Measurements from ENCODE around the gene PEF1.

The PEF1 gene

DNA sequence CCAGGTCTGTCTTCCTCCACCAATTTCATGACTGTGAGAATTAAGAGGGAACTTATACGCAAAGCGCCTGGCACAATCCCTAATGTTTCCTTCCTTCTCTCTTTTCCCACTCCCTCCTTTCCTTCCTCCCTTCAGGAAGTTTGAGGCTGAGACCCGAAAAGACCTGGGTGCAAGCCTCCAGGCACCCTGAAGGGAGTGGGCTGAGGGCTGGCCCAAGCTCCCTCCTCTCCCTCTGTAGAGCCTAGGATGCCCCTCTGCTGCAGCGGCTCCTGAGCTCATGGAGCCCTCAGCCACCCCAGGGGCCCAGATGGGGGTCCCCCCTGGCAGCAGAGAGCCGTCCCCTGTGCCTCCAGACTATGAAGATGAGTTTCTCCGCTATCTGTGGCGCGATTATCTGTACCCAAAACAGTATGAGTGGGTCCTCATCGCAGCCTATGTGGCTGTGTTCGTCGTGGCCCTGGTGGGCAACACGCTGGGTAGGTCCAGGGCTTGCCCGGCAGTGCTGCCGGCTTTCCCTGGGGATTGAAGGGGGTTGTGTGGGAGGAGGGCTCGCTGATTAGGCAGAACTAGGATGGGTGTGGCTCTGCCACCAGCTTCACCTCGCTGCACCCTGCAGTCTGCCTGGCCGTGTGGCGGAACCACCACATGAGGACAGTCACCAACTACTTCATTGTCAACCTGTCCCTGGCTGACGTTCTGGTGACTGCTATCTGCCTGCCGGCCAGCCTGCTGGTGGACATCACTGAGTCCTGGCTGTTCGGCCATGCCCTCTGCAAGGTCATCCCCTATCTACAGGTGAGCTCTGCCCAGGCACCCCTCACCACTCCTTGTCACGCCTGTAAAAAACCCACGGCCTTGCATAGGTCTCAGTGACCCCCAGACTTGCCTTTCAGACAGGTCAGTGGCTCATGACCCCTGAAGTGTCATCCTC lies 25.5 kb downstream of the PEF1 start:
- no peak for ATAC-seq

DNA sequence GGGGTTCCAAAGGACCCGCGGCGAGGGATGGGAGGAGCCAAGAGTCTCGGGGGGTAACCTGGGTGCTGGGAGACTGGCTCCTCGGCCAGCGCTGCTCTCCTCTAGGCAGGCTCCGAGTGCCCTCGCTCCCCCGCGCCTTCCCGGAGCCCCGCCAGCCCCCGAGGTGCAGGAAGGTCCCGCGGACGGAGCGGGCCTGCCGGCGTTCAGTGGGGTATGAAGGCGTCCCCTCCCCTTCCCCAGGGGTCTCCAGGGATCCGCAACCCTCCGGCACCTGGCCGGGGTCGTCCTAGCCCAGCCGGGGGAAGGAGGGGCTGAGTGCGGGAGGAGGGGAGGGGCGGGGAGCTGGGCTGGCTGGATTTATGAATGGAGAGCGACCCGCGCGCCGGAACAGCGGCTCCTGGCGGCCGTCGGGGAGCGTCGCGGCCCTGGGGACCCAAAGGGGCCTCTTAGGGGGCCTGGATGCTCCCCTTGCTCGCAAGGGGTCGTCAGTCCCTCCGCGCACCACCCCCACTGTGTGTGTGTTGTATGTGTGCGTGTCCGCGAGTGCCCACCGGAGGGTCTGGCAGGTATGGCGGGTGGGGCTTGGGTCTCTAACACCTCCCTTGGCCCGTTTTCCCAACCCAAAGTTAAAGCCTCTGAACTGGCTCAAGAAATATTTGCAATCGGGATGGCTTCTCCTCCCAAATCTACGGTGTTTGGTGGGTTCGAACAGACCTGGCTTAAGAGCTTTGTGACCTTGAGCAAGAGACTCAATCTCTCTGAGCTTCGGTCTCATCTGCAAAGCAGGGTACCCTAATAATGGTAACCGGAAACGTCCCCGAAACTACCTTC lies 26.5 kb downstream of the PEF1 start:
- Mint-ChIP-seq H3K27ac (no peak overlapping the region), H3K4me3 (peak overlapping the region; percentile 16), H3K4me1 (peaks cover 6% of the 10 kb centered on the region), H3K36me3 (no peaks in the 10 kb centered on the region), H3K9me3 (no peaks in the 10 kb centered on the region)
- ATAC-seq: peak; percentile 66
- DNase-seq (ENCODE audit: low spot score in 2 of 2): peak; percentile 36 to 73

More for the DNA sequence above, 25.5 kb downstream of the PEF1 start:
- peaks cover 10% of the 10 kb centered on the region for H3K4me1 Mint-ChIP-seq
- H3K36me3 Mint-ChIP-seq: no peaks in the 10 kb centered on the region
- no peak overlapping the region for H3K27ac Mint-ChIP-seq
- no peak overlapping the region for H3K4me3 Mint-ChIP-seq
- no peak for DNase-seq (ENCODE audit: low spot score in 2 of 2)
- no peaks in the 10 kb centered on the region for H3K9me3 Mint-ChIP-seq

DNA sequence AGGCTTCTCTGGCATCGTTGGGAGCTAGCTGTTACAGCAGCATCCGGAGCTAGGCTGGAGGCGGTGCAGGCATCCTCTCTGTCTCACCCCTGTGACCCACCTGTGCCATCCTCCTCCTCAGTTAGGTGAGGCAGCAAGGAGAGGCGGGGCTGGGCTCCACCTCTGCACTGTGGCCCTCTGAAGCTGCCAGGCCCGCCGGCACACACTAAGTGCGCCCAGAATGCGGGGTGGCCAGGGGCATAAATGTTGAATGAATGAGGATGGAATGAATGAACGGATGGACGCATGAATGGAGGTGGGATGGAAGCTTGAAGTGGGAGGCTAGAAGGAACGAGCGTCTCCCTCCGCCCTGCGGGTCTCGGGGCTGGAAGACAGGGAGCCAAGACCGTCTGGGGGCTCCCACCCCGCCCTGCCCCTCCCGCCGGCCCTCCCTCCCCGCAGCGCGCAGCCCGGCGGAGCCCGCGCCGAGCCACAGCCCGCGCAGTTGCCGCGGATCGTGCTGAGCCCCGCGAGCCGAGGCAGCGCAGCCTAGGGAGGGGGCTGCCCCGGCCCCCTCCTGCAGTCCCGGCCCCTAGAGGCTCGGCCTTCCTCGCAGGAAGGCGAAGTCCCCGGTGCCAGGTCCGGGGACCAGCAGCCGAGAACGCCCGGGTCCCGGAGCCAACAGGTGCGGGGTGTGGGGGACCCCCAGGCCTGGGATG lies 27.3 kb downstream of the PEF1 start, which contains the start of gene HCRTR1:
HCRTR1 (plus strand) TSS at position 472 of the 698 bp plus-strand sequence. CDS start 1,504 bp downstream, outside the sequence.
- H3K4me1 Mint-ChIP-seq: peaks cover 6% of the 10 kb centered on the region
- no peak within 1 kb of the TSS for H3K27ac Mint-ChIP-seq
- H3K4me3 Mint-ChIP-seq: peak within 1 kb of the TSS; percentile 64

DNA sequence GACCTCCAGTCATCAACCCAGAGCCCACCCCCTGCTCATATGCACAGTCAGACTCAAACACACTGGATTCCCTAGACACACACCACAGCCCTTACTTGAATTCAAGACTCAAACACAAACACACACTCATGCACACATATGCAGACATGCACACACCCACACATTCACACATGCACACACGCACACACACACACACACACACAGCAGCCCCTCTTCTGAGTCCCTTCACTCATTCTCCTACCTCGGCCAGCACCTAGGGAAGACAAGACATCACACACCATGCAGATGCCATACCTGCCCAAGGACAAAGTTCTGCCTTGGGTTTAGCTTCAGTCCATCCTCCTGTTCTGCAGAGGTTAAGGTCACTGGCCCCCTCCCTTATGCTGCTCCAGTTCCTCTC lies 28.7 kb downstream of the PEF1 start:
- no peak overlapping the region for H3K4me3 Mint-ChIP-seq
- H3K4me1 Mint-ChIP-seq: peaks cover 12% of the 10 kb centered on the region
- DNase-seq (ENCODE audit: low spot score in 2 of 2) (no peak), ATAC-seq (no peak)
- H3K36me3 Mint-ChIP-seq: no peaks in the 10 kb centered on the region
- H3K27ac Mint-ChIP-seq: no peak overlapping the region
- no peaks in the 10 kb centered on the region for H3K9me3 Mint-ChIP-seq

More for the DNA sequence above, 27.3 kb downstream of the PEF1 start, which contains the start of gene HCRTR1:
- no peaks in the 10 kb centered on the region for H3K9me3 Mint-ChIP-seq
- ATAC-seq (no peak), DNase-seq (ENCODE audit: low spot score in 2 of 2) (no peak)
- H3K36me3 Mint-ChIP-seq: no peaks in the 10 kb centered on the region

DNA sequence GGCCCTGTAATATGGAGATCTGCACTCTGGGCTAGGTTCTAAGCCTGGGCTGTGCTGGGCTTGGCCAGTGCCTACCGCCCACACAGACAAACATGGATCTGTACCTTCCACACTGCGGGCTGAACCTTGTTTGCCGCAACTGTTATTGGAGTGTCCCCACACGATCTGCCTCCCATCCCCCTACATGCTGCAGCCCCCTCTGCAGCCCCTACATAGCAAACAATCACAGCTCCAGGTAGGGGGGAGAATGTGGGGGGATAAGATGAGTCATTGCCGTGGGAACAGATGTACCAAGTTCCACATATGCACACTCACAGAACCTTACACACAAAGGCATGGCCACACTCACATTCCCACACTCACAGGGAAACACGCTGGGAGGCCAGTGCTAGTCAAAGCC lies 29.3 kb downstream of the PEF1 start:
- Mint-ChIP-seq H3K27ac (no peak overlapping the region), H3K4me1 (peaks cover 12% of the 10 kb centered on the region), H3K36me3 (no peaks in the 10 kb centered on the region), H3K4me3 (no peak overlapping the region), H3K9me3 (no peaks in the 10 kb centered on the region)
- DNase-seq (ENCODE audit: low spot score in 2 of 2): no peak
- no peak for ATAC-seq

DNA sequence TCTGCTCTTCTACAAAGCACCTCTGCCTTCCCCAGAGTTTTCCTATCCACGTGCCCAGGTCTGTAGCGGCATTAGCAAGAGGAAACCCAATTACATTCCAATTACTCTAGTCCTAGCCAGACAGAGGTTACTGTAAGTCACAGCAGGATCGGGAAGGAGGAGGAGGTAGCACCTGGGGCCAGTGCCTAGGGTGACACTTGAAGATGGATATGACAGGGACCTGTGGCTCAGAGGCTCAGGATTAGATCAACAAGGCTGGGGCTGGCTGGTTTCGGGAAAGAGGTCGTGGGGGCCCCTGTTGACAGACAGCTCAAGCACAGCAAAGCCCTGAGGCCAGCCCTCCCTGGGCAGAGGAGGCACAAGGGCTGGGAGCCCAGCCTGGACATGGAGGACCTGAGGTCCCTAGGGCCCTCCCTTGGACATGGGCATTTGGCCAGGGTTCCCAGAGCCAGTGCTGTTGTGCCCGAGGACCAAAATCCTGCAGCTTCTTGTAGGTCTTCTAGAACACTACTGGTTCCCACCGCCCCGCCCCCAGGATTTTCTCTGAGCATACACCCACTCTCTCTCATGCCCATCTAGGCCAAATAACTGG lies 30.2 kb downstream of the PEF1 start:
- H3K9me3 Mint-ChIP-seq: no peaks in the 10 kb centered on the region
- ATAC-seq (no peak), DNase-seq (ENCODE audit: low spot score in 2 of 2) (no peak)
- H3K27ac Mint-ChIP-seq: no peak overlapping the region
- no peak overlapping the region for H3K4me3 Mint-ChIP-seq
- peaks cover 12% of the 10 kb centered on the region for H3K4me1 Mint-ChIP-seq
- H3K36me3 Mint-ChIP-seq: no peaks in the 10 kb centered on the region

DNA sequence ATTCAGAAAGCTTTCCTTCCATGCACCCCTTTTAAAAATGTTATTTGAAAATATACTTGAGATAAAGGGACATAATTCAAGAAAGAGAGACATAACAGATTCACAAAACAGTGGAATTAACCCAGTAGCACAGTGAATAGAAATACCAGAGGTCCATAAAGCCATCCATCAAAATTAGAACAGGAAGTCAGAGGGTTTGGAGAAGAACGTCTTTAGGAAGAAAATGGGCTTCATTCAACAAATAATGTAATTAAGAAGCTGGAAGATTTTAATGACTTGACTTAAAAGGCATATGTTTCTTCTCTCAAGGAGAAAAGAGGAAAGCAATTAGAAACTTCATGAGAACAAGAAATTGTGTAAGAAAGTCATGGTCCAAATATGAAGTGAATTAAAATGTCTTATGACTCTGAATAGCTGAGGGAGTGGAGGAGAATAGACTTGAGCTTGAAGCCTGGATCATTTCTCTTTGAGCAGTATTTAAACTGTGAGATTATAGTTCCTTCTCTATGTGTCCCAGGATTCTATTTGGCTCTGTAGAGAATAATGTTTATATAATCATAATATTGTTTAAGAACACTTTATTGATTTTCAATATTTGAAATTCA lies 35.1 kb downstream of the PEF1 start:
- no peak for ATAC-seq
- Mint-ChIP-seq H3K4me1 (peaks cover 16% of the 10 kb centered on the region), H3K4me3 (no peak overlapping the region), H3K27ac (no peak overlapping the region), H3K9me3 (no peaks in the 10 kb centered on the region), H3K36me3 (no peaks in the 10 kb centered on the region)
- DNase-seq (ENCODE audit: low spot score in 2 of 2): no peak

DNA sequence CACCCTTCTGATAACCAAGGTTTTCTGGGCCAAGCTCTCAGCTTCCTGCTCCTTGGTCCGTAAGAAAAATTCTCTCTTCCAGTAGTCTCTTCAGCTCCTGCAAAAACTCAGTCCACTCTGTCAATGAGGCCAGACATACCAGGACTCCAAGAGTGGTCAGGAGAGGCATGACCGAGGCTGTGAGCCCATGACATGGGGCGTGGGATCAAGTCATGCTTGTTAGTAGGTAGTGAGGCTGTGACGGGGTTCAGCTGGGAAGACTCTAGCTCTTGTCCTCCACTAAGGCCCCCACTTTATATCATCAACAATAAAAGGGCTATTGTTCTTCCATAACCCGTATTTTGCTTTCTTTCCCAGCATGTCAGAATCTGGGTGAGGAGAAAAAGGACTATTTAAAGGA lies 37.3 kb downstream of the PEF1 start:
- ATAC-seq: no peak
- Mint-ChIP-seq H3K4me1 (peaks cover 16% of the 10 kb centered on the region), H3K9me3 (no peaks in the 10 kb centered on the region), H3K36me3 (no peaks in the 10 kb centered on the region), H3K27ac (no peak overlapping the region), H3K4me3 (no peak overlapping the region)
- no peak for DNase-seq (ENCODE audit: low spot score in 2 of 2)

DNA sequence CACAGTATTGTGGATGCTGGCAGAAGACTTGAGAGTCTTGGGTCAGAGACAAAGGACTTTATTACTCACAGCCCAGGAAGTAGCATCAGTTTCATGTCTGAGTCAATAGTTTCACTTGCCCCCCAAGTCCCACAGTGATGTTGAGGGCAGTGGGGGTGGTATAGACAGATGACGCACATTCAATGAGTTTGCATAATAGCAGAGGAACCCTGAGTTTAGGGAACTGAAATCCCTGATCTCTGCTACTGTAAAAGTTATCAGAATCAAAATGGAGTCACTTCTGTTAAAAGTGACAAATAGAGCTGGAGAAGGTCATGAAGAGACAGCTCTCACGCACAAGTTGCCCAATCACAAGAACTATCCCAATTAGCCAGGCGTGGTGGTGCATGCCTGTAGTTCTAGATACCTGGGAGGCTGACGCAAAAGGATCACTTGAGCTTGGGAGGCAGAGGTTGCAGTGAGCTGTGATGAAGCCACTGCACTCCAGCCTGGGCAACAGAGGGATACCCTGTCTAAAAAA lies 38.7 kb downstream of the PEF1 start:
- Mint-ChIP-seq H3K36me3 (no peaks in the 10 kb centered on the region), H3K4me3 (no peak overlapping the region), H3K9me3 (no peaks in the 10 kb centered on the region), H3K4me1 (peaks cover 10% of the 10 kb centered on the region), H3K27ac (no peak overlapping the region)
- peak; percentile 26 to 76 for DNase-seq (ENCODE audit: low spot score in 2 of 2)
- peak; percentile 100 for ATAC-seq

DNA sequence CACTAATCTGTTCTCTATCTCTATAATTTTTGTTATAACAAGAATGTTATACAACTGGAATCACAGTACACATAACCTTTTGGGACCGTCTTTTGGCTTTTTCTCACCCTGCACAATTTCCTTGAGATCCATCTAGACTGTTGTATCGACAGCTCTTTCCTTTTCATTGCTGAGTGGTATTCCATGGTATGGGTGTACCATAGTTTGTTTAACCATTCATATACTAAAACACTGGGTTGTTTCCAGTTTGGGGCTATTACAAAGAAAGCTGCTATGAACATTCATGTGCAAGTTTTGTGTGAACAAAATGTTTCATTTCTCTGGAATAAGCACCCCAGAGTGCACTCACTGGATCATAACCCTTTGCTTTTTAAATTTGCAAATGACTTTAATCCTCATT lies 42.6 kb downstream of the PEF1 start:
- no peak overlapping the region for H3K27ac Mint-ChIP-seq

DNA sequence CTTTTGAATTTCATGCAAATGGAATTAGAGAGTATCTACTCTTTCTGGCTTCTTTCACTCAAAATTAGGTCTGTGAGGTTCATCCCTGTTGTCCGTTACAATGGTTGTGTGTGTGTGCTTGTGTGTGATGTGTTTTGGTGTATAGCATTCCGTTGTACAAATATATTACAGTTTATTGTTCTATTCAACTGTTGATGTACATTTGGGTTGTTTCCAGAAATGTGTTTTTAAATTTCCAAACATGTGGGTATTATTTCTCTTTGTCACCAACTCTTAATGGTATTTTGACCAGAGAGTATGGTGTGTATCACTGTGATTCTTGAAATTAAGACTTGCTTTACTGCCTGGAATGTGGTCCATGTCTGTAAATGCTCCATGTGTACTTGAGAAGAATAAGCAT lies 44.0 kb downstream of the PEF1 start:
- Mint-ChIP-seq H3K4me1 (peaks cover 10% of the 10 kb centered on the region), H3K36me3 (no peaks in the 10 kb centered on the region), H3K9me3 (no peaks in the 10 kb centered on the region), H3K27ac (no peak overlapping the region), H3K4me3 (no peak overlapping the region)
- no peak for ATAC-seq
- no peak for DNase-seq (ENCODE audit: low spot score in 2 of 2)

More for the DNA sequence above, 42.6 kb downstream of the PEF1 start:
- no peak overlapping the region for H3K4me3 Mint-ChIP-seq
- DNase-seq (ENCODE audit: low spot score in 2 of 2): no peak
- H3K9me3 Mint-ChIP-seq: no peaks in the 10 kb centered on the region
- H3K36me3 Mint-ChIP-seq: no peaks in the 10 kb centered on the region
- peaks cover 10% of the 10 kb centered on the region for H3K4me1 Mint-ChIP-seq
- ATAC-seq: no peak

DNA sequence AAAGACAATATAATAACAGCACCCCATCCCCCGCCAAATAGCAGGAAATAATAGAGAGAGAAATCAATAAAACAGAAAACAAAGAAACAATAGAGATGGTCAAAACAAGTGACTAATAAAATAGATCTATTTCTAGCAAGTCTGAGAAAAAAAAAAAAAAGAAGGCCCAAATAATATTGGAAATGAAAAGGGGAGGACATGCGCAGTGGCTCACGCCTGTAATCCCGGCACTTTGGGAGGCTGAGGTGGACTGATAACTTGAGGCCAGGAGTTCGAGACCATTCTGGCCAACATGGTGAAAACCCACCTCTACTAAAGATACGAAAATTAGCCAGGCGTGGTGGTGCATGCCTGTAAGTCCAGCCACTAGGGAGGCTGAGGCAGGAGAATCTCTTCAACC lies 45.7 kb downstream of the PEF1 start:
- Mint-ChIP-seq H3K9me3 (no peaks in the 10 kb centered on the region), H3K4me3 (no peak overlapping the region), H3K4me1 (peaks cover 11% of the 10 kb centered on the region), H3K36me3 (no peaks in the 10 kb centered on the region), H3K27ac (no peak overlapping the region)
- no peak for ATAC-seq
- DNase-seq (ENCODE audit: low spot score in 2 of 2): no peak

DNA sequence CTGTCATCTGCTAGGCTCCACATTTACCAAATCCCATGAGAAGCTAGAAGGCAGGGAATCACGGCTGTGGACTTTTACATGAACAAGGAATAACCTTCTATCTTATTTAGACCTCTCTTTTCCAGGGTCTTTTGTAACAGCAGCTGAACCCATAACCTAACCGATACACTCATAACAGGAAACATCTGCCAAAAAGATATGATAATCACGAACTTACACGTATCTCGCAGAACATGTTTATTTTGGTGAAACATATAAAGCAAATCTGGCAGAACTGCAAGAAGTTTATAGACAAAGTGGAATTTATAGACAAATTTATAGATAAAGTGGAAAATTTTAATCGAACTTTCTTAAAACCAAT lies 48.0 kb downstream of the PEF1 start:
- H3K4me3 Mint-ChIP-seq: no peak overlapping the region
- H3K36me3 Mint-ChIP-seq: no peaks in the 10 kb centered on the region
- no peaks in the 10 kb centered on the region for H3K9me3 Mint-ChIP-seq
- H3K4me1 Mint-ChIP-seq: peaks cover 14% of the 10 kb centered on the region
- peak; percentile 37 for ATAC-seq
- no peak for DNase-seq (ENCODE audit: low spot score in 2 of 2)
- no peak overlapping the region for H3K27ac Mint-ChIP-seq
